GM21529 (cell line): ENCODE results near the gene RSAD1.

Experiments used
- ATAC-seq: cut with Tn5 transposase; IDR thresholded peaks from one replicate; pipeline ENCODE4 v1.9.1; 2021; ENCODE audit not compliant: unreplicated experiment

The RSAD1 gene

GRCh38 chr17:50517504-50518383 lies 39.1 kb downstream of the RSAD1 start:
- ATAC-seq = no peak

GRCh38 chr17:50518384-50519023 lies 39.8 kb downstream of the RSAD1 start:
- no peak for ATAC-seq

- no peak for ATAC-seq
These were observed 40.6 kb downstream of the RSAD1 start for GRCh38 chr17:50519141-50519834.

- no peak for ATAC-seq
These were observed 41.8 kb downstream of the RSAD1 start for GRCh38 chr17:50520483-50520882.

- no peak for ATAC-seq
These were observed 42.9 kb downstream of the RSAD1 start for GRCh38 chr17:50521514-50521913.

- no peak for ATAC-seq
These were observed 44.1 kb downstream of the RSAD1 start for GRCh38 chr17:50522766-50523165.

GRCh38 chr17:50523208-50523607 lies 44.5 kb downstream of the RSAD1 start:
- no peak for ATAC-seq

- ATAC-seq = no peak
These were observed 46.2 kb downstream of the RSAD1 start for GRCh38 chr17:50524838-50525237.

- no peak for ATAC-seq
These were observed 48.6 kb downstream of the RSAD1 start for GRCh38 chr17:50527155-50527762.

- no peak for ATAC-seq
These were observed 49.4 kb downstream of the RSAD1 start for GRCh38 chr17:50527949-50528474.

GRCh38 chr17:50529849-50530248 lies 51.2 kb downstream of the RSAD1 start:
- no peak for ATAC-seq

GRCh38 chr17:50531428-50532025 lies 52.9 kb downstream of the RSAD1 start:
- no peak for ATAC-seq

GRCh38 chr17:50532452-50533024 lies 53.9 kb downstream of the RSAD1 start, which contains the start of gene EPN3:
TSS of gene EPN3 (plus strand) at chr17:50532735. CDS start at chr17:50536557, 3,822 bp downstream.
- no peak for ATAC-seq

GRCh38 chr17:50533185-50533584 lies 54.5 kb downstream of the RSAD1 start:
- no peak for ATAC-seq

GRCh38 chr17:50533720-50534148 lies 55.1 kb downstream of the RSAD1 start:
- no peak for ATAC-seq

GRCh38 chr17:50534222-50534978 lies 55.7 kb downstream of the RSAD1 start:
- no peak for ATAC-seq

- ATAC-seq = no peak
These were observed 56.3 kb downstream of the RSAD1 start for GRCh38 chr17:50534979-50535326.

GRCh38 chr17:50535407-50535806 lies 56.7 kb downstream of the RSAD1 start:
- no peak for ATAC-seq
